MCF 10A (cell line): ENCODE results near the gene AKAP8. TPM values are rescaled to one million over a fixed set of nuclear protein-coding genes. Genes with fewer than 3 reads are reported as not detected.
"Not testable (repeated sequence)": the region's sequence is repeated elsewhere in the genome, so short reads cannot be mapped to it uniquely, and the experiment has no call there.

ENCODE experiments used
- BruUV-seq: library from RNA; stranded (reverse); fragments of 400-500 nt; replicated peaks from 2 replicates; lab custom pipeline; 2021; lab: Mats Ljungman, UMichigan
- CTCF ChIA-PET: fragments of 300-600 bp; sonication (Branson Sonifier 250); formaldehyde crosslinking; extraction: SDS; loops from one replicate; lab custom pipeline; 2021; ENCODE audit warnings: antibody characterized with exemption, inconsistent platforms; lab: Yijun Ruan, JAX
- POLR2A ChIA-PET: fragments of 300-600, 350-650 bp; sonication (Branson Sonifier 250); formaldehyde crosslinking; extraction: SDS; loops from one replicate; lab custom pipeline; 2020; ENCODE audit warnings: antibody characterized with exemption, inconsistent platforms; lab: Yijun Ruan, JAX
- DNase-seq: peaks from one replicate; pipeline ENCODE4 v3.0.0-alpha.2; 2018; ENCODE audit not compliant: unreplicated experiment
- H3K27ac Mint-ChIP-seq: one replicate; pipeline ENCODE4 v1.8.0; 2022; ENCODE audit warnings: mild to moderate bottlenecking, low read depth, mixed read lengths; ENCODE audit not compliant: unreplicated experiment
- H3K27me3 Mint-ChIP-seq: one replicate; pipeline ENCODE4 v1.8.0; 2022; ENCODE audit warnings: mixed read lengths; ENCODE audit not compliant: insufficient read depth, unreplicated experiment
- H3K36me3 Mint-ChIP-seq: one replicate; pipeline ENCODE4 v1.8.0; 2022; ENCODE audit warnings: mild to moderate bottlenecking, moderate library complexity, mixed read lengths; ENCODE audit not compliant: insufficient read depth, unreplicated experiment
- H3K4me1 Mint-ChIP-seq: one replicate; pipeline ENCODE4 v1.8.0; 2022; ENCODE audit warnings: mixed read lengths; ENCODE audit not compliant: insufficient read depth, unreplicated experiment
- H3K4me3 Mint-ChIP-seq: one replicate; pipeline ENCODE4 v1.8.0; 2022; ENCODE audit warnings: mild to moderate bottlenecking, moderate library complexity, mixed read lengths; ENCODE audit not compliant: unreplicated experiment
- H3K9me3 Mint-ChIP-seq: one replicate; pipeline ENCODE4 v1.8.0; 2022; ENCODE audit warnings: mixed read lengths; ENCODE audit not compliant: unreplicated experiment
- CTCF ChIP-seq: fragments of 200-600 bp; IDR thresholded peaks from one replicate; pipeline ENCODE4 v1.8.0; 2022; ENCODE audit warnings: antibody characterized with exemption, mild to moderate bottlenecking; ENCODE audit not compliant: unreplicated experiment
- intact Hi-C: fragments of 100-400 bp; cut with micrococcal nuclease; formaldehyde crosslinking; loops from 2 replicates; pipeline ENCODE4 v1.14.1; 2022
- total RNA-seq: library from RNA; stranded (reverse); gene quantifications from 2 replicates; pipeline ENCODE4 v1.2.3, GENCODE V29; 2022

Gene AKAP8
- total RNA-seq, 1 experiment from 2014 or later = 37.8 TPM

- ChIA-PET CTCF (interaction anchor here (0.6 kb wide), 1 partner anchor 104 kb away, joined by 3 read pairs; no protein-coding TSS in a partner anchor), POLR2A (no interaction called here)
- intact Hi-C loops = no loop called here
- Mint-ChIP-seq H3K36me3 (peaks cover 78% of the 10 kb centered on the region), H3K27me3 (no peaks in the 10 kb centered on the region), H3K4me3 (no peak overlapping the region), H3K9me3 (no peaks in the 10 kb centered on the region), H3K27ac (no peak overlapping the region), H3K4me1 (no peaks in the 10 kb centered on the region)
- DNase-seq = no peak
- no TSS peak for BruUV-seq
- no peak for TF ChIP-seq CTCF
These were observed 25.7 kb downstream of the AKAP8 start for GRCh38 chr19:15353908-15354307.

DNA sequence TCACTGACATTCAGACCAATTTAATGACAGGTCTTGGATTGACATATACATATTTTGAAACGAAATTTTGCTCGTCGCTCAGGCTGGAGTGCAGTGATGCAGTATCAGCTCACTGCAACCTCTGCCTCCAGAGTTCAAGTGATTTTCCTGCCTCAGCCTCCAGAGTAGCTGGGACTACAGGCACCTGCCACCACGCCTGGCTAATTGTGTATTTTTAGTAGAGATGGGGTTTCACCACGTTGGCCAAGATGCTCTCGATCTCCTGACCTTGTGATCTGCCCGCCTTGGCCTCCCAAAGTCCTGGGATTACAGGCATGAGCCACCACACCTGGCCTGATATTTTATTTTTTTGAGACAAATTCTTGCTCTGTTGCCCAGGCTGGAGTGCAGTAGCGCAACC, 27.1 kb downstream of the AKAP8 start:
- H3K4me3 Mint-ChIP-seq, H3K27ac Mint-ChIP-seq, BruUV-seq, H3K27me3 Mint-ChIP-seq, H3K9me3 Mint-ChIP-seq, H3K4me1 Mint-ChIP-seq, DNase-seq, intact Hi-C loops: not testable (repeated sequence)
- ChIA-PET CTCF (interaction anchor here (0.7 to 1.2 kb wide), 3 partner anchors 19 to 155 kb away, joined by 3 read pairs; no protein-coding TSS in a partner anchor), POLR2A (interaction anchor here (0.7 to 1.0 kb wide), 2 partner anchors 10 to 105 kb away, joined by 3 read pairs; no protein-coding TSS in a partner anchor)
- peaks cover 72% of the 10 kb centered on the region for H3K36me3 Mint-ChIP-seq

GRCh38 chr19:15341328-15341727, 38.3 kb downstream of the AKAP8 start:
- H3K36me3 Mint-ChIP-seq = peaks cover 65% of the 10 kb centered on the region
- H3K27me3 Mint-ChIP-seq, intact Hi-C loops, H3K4me3 Mint-ChIP-seq, H3K4me1 Mint-ChIP-seq, DNase-seq, H3K27ac Mint-ChIP-seq, H3K9me3 Mint-ChIP-seq, POLR2A ChIA-PET, BruUV-seq: not testable (repeated sequence)
- CTCF ChIA-PET = interaction anchor here (0.6 kb wide), 1 partner anchor 934 kb away, joined by 3 read pairs; no protein-coding TSS in a partner anchor

DNA sequence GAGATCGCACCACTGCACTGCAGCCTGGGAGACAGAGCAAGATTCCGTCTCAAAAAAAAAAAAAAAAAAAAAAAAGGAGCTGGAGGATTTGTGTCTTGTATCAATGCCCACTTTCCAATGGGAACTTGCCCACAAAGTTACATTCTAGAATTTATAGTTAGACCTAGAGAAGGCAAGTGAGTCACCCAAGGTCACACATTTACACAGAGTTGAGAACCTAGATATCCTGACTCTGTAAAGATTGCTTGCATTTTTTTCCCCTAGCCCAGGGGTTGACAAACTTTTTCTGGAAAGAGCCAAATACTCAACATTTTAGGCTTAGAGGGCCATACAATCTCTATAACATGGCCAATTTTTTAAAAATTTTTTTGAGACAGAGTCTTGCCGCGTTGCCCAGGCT, 39.5 kb downstream of the AKAP8 start:
- ChIA-PET CTCF (interaction anchor here (0.6 to 0.7 kb wide), 3 partner anchors 20 to 468 kb away, joined by 3 to 4 read pairs (median 3); no protein-coding TSS in a partner anchor), POLR2A (no interaction called here)
- Mint-ChIP-seq H3K9me3 (no peaks in the 10 kb centered on the region), H3K4me3 (no peak overlapping the region), H3K36me3 (peaks cover 56% of the 10 kb centered on the region), H3K27me3 (no peaks in the 10 kb centered on the region), H3K27ac (no peak overlapping the region), H3K4me1 (no peaks in the 10 kb centered on the region)
- intact Hi-C loops = no loop called here
- no peak for TF ChIP-seq CTCF
- DNase-seq = no peak
- no TSS peak for BruUV-seq

DNA sequence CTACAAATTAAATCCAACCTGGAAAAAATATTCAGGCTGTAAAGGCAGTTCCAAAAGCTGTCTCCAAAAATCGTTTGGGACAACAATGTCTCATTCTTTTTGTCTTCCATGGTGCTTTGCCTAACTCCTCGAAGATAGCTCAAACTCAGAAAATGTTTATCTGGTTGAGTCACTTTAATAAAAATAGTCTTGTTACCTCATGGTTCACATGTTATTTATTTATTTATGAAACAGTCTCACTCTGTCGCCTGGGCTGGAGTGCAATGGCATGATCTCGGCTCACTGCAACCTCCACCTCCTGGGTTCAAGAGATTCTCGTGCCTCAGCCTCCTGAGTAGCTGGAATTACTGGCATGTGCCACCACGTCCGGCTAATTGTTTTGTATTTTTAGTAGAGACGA, 42.4 kb downstream of the AKAP8 start:
- H3K9me3 Mint-ChIP-seq = no peaks in the 10 kb centered on the region
- peaks cover 50% of the 10 kb centered on the region for H3K36me3 Mint-ChIP-seq
- H3K4me1 Mint-ChIP-seq = no peaks in the 10 kb centered on the region
- H3K27me3 Mint-ChIP-seq = no peaks in the 10 kb centered on the region
- no peak for DNase-seq
- H3K27ac Mint-ChIP-seq = no peak overlapping the region
- CTCF ChIA-PET = interaction anchor here (0.6 to 1.0 kb wide), 3 partner anchors 33 to 124 kb away, joined by 3 to 4 read pairs (median 3); no protein-coding TSS in a partner anchor
- no TSS peak for BruUV-seq
- no peak overlapping the region for H3K4me3 Mint-ChIP-seq
- no peak for TF ChIP-seq CTCF
- intact Hi-C loops = no loop called here
- POLR2A ChIA-PET = interaction anchor here (0.7 to 1.0 kb wide), 2 partner anchors 12 to 62 kb away, joined by 3 to 4 read pairs; no protein-coding TSS in a partner anchor

DNA sequence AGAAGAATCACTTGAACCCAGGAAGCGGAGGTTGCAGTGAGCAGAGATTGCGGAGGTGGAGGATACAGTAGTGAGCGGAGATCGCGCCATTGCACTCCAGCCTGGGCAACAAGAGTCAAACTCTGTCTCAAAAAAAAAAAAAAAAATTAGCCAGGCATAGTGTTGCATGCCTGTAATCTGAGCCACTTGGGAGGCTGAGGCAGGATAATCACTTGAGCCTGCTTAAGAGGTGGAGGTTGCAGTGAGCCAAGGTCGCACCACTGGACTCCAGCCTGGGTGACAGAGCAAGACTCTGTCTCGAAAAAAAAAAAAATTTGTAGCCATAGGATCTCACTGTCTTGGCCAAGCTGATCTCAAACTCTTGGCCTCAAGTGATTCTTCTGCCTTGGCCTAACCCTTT, 43.6 kb downstream of the AKAP8 start:
- H3K27me3 Mint-ChIP-seq, POLR2A ChIA-PET, intact Hi-C loops, H3K9me3 Mint-ChIP-seq, H3K4me3 Mint-ChIP-seq, BruUV-seq, H3K4me1 Mint-ChIP-seq, H3K27ac Mint-ChIP-seq, DNase-seq: not testable (repeated sequence)
- CTCF ChIA-PET = interaction anchor here (0.6 to 0.7 kb wide), 3 partner anchors 19 to 82 kb away, joined by 3 to 4 read pairs (median 3); no protein-coding TSS in a partner anchor
- H3K36me3 Mint-ChIP-seq = peaks cover 39% of the 10 kb centered on the region
